ENCODE data around the gene APOBEC2.

Gene APOBEC2

DNA sequence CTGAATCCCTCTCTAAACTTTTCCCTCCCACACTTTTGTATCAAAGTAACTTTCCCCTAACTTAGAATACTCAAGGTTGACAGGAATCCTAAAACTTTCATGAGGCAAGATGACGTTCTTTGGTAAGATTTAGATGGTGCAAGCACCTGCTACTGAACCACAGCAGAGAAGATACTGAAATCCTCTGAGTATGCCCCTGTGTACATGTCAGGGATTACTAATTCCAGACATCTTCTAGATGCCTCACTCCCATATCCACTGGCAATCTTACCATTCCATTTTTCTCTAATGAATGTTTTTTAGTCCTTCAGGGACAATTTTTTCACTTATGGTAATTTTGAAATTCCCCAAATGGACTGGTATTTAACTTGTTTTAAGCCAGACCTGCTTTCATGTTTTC, 9.1 kb downstream of the APOBEC2 start:
- Mint-ChIP-seq H3K4me1 (ENCODE audit: low read depth) (peaks cover 11% of the 10 kb centered on the region), H3K27me3 (no peaks in the 10 kb centered on the region), H3K27ac (no peak overlapping the region), H3K4me3 (no peak overlapping the region), H3K36me3 (ENCODE audit: low read depth) (peaks cover 66% of the 10 kb centered on the region), H3K9me3 (no peaks in the 10 kb centered on the region)

DNA sequence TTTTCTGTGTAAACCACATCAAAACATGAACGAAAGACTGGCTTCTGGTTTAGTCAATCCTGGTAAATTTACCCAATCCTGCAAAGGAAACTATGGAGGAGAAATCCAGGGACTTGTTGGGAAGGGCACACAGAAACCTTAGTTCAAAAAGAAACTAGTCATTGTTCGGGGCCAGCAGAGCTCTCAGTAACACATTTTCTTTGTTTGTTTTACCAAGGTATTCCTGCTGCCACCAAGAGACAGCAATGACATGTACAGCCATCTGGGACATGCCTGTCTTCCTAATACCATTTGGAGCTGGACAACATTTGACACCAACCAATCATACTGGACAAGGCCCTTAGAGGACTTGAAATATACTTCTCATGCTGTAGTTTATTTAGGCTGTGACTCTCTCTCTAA, 10.9 kb downstream of the APOBEC2 start:
- H3K27me3 Mint-ChIP-seq: no peaks in the 10 kb centered on the region
- H3K4me3 Mint-ChIP-seq: no peak overlapping the region
- peaks cover 12% of the 10 kb centered on the region for H3K4me1 Mint-ChIP-seq (ENCODE audit: low read depth)
- peaks cover 70% of the 10 kb centered on the region for H3K36me3 Mint-ChIP-seq (ENCODE audit: low read depth)
- no peak overlapping the region for H3K27ac Mint-ChIP-seq
- no peaks in the 10 kb centered on the region for H3K9me3 Mint-ChIP-seq

DNA sequence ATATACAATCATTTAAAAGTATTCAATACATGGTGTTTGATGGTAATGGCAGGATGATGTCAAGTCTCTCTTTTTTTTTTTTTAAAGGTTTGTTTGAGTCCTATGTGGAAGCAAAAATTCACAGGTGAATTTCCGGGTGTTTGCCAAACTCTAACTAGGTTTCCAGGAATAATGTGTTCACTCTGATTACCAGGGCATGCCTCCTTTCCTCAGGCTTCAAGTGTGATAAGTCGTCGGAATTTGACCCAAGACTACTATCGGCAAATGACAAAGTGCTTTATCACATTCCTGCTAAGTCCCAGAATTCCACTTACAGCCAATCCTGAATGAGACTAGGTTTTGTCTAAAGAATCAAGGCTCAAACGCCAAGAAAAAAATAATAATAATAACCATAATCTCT, 11.8 kb downstream of the APOBEC2 start:
- H3K27me3 Mint-ChIP-seq: no peaks in the 10 kb centered on the region
- peaks cover 15% of the 10 kb centered on the region for H3K4me1 Mint-ChIP-seq (ENCODE audit: low read depth)
- H3K4me3 Mint-ChIP-seq: no peak overlapping the region
- peaks cover 75% of the 10 kb centered on the region for H3K36me3 Mint-ChIP-seq (ENCODE audit: low read depth)
- H3K9me3 Mint-ChIP-seq: no peaks in the 10 kb centered on the region
- H3K27ac Mint-ChIP-seq: no peak overlapping the region

DNA sequence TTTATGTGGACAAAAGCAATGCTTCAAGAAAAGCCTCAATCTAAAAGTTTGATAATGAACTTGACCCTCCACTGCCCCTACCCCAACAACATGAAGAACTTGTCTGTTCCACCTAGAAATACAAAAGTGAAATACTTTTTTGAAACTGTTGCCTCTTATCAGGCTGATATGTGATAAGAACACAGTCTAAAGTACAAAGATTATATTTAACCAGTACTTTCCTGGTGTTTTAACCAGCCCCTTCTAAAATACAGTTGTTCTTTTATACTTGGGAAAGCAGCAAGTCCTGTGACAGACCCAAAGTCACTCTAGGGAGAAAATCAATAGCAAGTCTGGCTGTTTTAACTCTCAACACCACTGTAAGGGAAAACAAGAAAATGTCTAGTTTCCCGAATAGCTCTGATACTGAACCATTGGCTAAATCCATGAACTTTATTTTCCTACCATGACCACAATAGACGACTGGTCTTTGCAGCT, 12.6 kb downstream of the APOBEC2 start:
- Mint-ChIP-seq H3K4me3 (no peak overlapping the region), H3K4me1 (ENCODE audit: low read depth) (peaks cover 21% of the 10 kb centered on the region), H3K27me3 (no peaks in the 10 kb centered on the region), H3K36me3 (ENCODE audit: low read depth) (peaks cover 70% of the 10 kb centered on the region), H3K27ac (no peak overlapping the region), H3K9me3 (no peaks in the 10 kb centered on the region)

DNA sequence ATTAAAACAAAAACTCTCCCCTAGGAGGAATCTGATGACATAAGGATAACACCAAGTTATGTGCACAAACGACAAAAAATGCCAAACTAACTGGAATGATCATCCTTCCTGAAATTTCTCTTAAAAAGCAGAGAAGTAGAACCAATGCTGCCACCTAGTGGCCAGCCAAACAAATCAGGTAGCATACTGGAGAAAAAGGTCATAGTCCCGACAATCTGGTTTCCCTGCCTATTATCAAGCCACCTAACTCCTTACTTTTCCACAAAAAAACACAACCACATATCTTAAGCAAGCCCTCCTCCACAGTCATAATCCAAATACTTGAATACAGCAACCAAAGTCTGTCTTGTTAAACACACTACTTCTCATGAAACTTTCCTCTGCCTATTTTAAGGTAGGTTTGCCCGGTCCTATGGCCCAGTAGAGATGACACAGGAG, 13.9 kb downstream of the APOBEC2 start:
- Mint-ChIP-seq H3K9me3 (no peaks in the 10 kb centered on the region), H3K27ac (no peak overlapping the region), H3K27me3 (no peaks in the 10 kb centered on the region), H3K36me3 (ENCODE audit: low read depth) (peaks cover 73% of the 10 kb centered on the region), H3K4me3 (no peak overlapping the region), H3K4me1 (ENCODE audit: low read depth) (peaks cover 29% of the 10 kb centered on the region)

DNA sequence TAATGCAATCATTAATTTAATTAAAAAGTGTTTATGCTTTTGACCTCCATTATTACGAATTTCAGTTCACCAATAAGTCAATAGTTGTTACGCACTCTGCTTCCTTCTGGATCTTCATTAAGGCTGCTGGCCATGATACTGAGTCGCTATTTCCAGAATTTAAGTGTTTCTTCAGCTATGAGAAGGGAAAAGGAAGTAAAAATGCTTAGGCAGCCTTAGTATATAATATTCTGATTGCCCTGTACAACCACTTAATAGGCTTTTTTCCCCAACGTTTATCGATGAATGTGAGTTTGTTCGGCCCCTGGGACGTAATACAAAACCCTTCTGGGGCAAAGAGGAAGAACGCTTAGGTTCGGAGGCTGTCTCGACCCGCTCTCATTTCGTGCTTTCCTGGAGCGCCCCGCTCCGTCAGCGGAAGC, 18.5 kb downstream of the APOBEC2 start:
- peaks cover 60% of the 10 kb centered on the region for H3K4me1 Mint-ChIP-seq (ENCODE audit: low read depth)
- peaks cover 53% of the 10 kb centered on the region for H3K36me3 Mint-ChIP-seq (ENCODE audit: low read depth)
- H3K27ac Mint-ChIP-seq: peak overlapping the region; percentile 95
- no peaks in the 10 kb centered on the region for H3K9me3 Mint-ChIP-seq
- peak overlapping the region; percentile 93 for H3K4me3 Mint-ChIP-seq
- H3K27me3 Mint-ChIP-seq: no peaks in the 10 kb centered on the region

DNA sequence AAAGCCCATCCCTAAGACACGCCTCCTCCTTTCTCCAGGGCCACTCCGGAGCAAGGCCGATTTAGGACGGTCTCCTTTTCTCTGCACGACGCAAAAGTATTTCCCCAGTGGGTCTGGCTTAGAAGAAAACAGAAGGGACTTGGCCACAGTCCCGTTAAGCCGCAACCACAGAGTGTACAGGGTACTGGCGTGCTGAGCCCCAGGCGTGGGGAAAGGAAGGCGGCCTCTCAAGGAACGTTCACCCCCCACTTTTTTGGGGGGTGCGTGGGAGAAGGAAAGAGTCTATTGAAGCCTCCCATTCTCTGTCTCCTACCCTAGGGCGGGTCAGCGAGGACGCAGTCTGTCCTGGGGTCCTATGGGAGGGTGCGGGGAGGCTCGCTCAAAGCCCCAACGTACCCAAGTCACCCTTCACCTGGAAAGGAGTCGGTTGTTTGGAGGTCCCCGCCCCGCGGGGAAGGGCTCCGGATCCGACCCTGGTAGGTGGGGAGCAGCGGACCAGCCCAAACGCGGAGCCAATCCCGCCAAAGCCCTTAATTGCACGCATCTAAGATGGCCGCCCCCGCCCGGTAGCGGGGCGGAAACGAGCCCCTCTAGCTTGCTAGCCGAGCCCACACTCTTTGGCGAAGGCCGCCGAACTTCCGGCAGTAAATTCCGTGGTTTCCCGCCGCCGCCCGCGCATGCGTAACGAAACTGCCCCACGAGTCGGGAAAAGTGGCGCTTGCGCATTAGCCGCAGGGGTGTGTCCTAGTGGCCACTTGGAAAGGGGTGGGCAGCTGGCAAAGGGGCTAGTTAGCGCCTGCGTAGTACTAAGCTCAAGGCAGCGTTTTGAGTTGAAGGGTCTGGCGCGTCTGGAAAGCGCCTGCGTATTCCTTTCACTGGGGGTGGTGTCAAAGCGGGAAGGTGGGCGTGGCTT, 19.2 kb downstream of the APOBEC2 start, which contains the start of gene OARD1:
Gene OARD1 (minus strand): TSS at position 434 of the 913 bp plus-strand sequence. CDS start 722 bp downstream, outside the sequence.
- H3K4me1 Mint-ChIP-seq (ENCODE audit: low read depth): peaks cover 60% of the 10 kb centered on the region
- H3K27me3 Mint-ChIP-seq: no peaks in the 10 kb centered on the region
- peak within 1 kb of the TSS; percentile 95 for H3K27ac Mint-ChIP-seq
- no peaks in the 10 kb centered on the region for H3K9me3 Mint-ChIP-seq
- peak within 1 kb of the TSS; percentile 93 for H3K4me3 Mint-ChIP-seq
- H3K36me3 Mint-ChIP-seq (ENCODE audit: low read depth): peaks cover 48% of the 10 kb centered on the region

DNA sequence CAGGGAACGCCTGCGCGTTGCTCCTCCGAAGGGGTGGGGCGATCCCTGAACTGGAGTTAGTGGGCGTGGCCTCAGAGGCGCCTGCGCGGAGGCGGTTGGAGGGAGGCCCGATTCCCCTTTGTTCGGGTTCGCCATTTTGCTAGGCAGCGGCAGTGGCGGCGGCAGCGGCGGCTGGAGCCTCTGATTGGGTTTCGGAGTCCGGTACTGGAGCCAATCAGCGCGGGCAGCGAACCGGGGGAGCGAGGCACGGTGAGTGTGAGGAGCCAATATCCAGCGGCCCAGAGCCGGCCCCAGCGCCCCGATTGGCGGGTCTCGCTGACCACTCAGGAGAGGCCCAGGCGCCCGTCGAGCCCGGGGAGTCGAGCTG, 19.8 kb downstream of the APOBEC2 start, which contains the start of gene NFYA:
Gene NFYA (plus strand): TSS at position 139 of the 367 bp plus-strand sequence. CDS start 6,116 bp downstream, outside the sequence.
- Mint-ChIP-seq H3K4me1 (ENCODE audit: low read depth) (peaks cover 60% of the 10 kb centered on the region), H3K4me3 (peak within 1 kb of the TSS; percentile 93), H3K9me3 (no peaks in the 10 kb centered on the region), H3K27ac (peak within 1 kb of the TSS; percentile 95), H3K27me3 (no peaks in the 10 kb centered on the region), H3K36me3 (ENCODE audit: low read depth) (peaks cover 48% of the 10 kb centered on the region)

DNA sequence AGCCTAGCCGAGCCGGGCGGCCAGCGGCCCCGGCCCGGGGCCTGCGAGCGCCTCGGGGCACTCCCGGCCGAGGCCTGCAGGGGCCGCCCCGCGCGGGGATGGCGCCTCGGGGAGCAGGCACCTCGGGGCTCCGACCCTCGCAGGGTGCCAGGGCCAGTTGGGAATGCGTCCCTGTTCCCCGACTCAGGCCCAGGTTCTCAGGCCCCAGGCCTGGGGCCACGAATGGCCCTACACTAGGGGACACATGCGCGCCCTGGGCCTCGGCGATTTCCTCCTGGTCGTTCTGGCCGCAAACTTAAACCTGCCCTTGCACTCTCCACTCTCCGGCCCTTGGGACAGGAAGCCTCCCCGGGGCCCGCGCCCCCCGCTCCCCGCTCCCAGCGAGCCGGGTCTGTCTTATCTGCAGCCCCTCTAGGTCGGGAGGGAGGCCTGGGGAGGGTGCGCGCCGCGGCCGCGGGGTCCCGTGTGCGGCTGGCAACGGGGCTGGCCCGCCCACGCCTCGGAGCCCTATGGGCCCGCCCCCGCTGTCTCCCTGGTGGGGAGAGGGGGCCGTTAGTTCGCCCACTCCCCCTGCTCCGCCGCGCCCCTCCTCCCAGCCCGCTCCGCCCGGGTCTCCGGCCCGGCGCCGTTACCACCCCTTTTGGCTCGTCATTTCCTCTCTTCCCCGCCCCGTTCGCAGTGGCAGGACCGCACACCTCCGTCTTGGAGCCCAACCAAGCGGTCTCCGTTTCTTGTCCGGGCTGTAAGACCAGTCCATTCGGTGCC, 20.4 kb downstream of the APOBEC2 start:
- Mint-ChIP-seq H3K27ac (peak overlapping the region; percentile 89), H3K4me3 (peak overlapping the region; percentile 93), H3K27me3 (no peaks in the 10 kb centered on the region), H3K9me3 (no peaks in the 10 kb centered on the region), H3K4me1 (ENCODE audit: low read depth) (peaks cover 63% of the 10 kb centered on the region), H3K36me3 (ENCODE audit: low read depth) (peaks cover 48% of the 10 kb centered on the region)

DNA sequence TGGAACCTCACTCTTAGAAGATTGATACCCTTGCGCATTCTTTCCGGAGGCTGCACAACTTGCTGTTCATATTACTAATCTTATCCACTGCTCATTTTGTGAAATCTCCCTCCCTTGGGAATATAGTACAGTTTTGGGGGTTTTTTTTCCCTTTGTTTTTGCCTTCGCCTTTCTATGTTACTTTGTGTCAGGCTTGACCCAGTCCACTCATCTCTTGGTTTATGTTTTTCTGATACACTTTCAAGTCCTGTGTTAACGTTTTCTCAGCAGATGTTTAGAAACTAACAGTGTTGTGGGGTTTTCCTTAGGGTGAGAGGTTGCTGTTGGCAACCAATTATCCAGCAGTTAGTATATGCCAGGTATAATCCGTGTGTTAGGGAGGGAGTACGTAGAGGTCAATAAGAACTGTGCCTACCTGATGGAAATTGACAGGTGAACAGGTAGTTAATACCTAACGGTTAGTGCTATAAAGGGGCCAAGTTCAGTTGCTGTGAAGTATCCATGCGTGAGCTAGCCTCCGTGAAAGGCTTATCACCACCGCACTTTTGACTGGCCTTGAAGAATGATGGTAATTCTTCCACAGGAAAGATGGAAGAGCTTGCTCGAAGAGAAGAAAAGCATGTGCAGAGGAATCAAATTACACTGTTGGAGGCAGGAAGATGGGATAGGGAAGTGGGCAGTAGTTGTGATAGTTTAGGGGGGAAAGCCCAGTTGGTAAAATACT, 21.1 kb downstream of the APOBEC2 start:
- Mint-ChIP-seq H3K4me3 (peak overlapping the region; percentile 90), H3K4me1 (ENCODE audit: low read depth) (peaks cover 69% of the 10 kb centered on the region), H3K9me3 (no peaks in the 10 kb centered on the region), H3K27me3 (no peaks in the 10 kb centered on the region), H3K27ac (peak overlapping the region; percentile 89), H3K36me3 (ENCODE audit: low read depth) (peaks cover 53% of the 10 kb centered on the region)

DNA sequence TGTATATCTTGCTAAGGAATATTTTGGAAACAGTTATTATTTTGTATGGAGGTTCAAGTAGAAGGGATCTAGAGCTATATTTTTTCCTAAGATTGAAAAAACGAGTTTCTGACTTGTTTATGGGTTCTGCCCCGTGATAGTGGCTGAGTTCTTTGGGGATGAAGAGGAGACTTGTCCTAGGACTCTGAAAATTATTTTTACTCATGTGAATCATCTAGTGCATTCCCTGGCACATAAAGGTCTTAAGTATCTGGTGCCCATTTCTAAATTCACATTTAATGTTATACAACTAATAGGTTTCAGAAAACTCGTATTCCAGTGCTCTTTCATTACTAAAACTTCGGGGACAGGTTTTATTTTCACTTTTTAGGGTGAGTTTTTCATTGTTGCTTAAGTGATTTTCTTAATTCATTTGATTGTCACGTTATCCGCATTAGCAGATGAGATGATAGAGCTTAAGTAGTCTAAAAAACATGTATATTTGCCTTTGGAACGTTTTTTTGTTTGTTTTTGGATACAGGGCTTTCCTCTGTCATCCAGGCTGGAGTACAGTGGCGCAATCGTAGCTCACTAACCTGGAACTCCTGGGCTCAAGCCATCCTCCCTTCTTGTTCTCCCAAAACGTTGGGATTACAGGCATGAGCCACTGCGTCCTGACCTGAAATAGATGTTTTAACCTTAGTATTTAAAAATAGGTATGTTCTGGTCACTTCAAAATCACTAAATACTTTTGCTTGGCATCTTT, 21.9 kb downstream of the APOBEC2 start:
- Mint-ChIP-seq H3K4me1 (ENCODE audit: low read depth) (peaks cover 73% of the 10 kb centered on the region), H3K27ac (peak overlapping the region; percentile 89), H3K27me3 (no peaks in the 10 kb centered on the region), H3K9me3 (no peaks in the 10 kb centered on the region), H3K36me3 (ENCODE audit: low read depth) (peaks cover 54% of the 10 kb centered on the region), H3K4me3 (peak overlapping the region; percentile 90)

DNA sequence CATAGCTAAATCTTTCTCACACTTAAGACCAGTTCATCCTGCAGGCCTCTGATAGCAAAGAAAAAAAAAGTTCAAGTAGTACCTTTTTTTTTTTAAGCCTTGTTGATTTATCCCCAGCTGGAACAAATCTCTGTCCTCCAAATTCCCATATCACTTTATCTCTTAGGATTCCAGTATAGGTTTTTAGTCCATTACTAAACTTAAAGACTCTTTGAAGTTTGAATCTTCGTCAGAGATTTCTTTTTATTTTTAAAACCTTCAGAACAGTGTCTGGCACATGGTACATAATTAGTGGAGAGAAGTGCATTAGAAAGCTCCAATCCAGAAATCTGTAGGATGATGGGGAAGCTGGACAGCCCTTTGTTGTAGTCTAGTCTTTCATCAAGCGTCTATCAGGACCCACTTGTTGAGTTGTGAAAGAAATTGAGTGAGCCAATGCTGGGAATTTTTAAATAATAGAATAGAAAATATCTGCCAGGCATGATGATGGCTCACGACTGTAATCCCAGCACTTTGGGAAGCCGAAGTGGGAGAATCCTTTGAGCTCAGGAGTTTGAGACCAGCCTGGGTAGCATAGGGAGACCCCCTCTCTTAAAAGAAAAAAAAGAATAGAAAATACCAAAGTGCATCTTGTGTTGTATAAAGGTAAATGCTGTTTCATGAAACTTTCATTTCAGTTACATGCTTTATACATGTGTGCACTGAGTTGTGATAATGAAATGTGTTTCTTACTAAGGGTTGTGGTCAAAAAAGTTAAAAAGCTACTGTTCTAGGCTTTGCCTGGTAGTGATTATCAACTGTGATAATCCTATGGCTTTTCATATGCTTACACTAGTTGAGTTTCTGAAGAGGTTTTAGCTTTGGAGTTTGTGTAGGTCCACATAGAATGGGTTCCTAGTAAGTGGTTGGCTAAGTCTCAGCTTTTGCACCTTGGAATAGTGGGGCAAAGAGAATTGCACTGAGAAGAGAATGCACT, 22.9 kb downstream of the APOBEC2 start:
- Mint-ChIP-seq H3K36me3 (ENCODE audit: low read depth) (peaks cover 58% of the 10 kb centered on the region), H3K4me3 (peak overlapping the region; percentile 90), H3K9me3 (no peaks in the 10 kb centered on the region)

DNA sequence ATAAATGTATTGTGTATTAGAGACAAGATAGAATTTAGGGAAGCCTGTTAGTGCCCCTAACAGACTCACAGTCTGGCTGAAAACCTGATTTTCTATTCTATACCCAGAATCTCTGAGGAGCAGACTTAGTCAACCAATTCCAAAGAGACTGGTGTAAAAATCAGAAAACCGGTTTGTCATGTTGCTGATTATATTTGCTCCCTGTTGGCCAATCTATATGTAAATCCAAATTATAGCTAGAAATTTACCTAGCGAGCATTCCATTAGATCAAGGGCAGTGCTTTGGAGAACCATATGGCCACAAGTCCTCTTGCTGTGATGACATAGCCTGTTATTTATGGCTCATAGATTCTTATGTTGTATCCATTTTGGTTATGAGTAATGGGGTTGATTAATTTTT, 24.5 kb downstream of the APOBEC2 start:
- peaks cover 79% of the 10 kb centered on the region for H3K4me1 Mint-ChIP-seq (ENCODE audit: low read depth)
- no peak overlapping the region for H3K4me3 Mint-ChIP-seq
- H3K27ac Mint-ChIP-seq: no peak overlapping the region

More for the DNA sequence above, 22.9 kb downstream of the APOBEC2 start:
- Mint-ChIP-seq H3K27ac (peak overlapping the region; percentile 89), H3K27me3 (no peaks in the 10 kb centered on the region), H3K4me1 (ENCODE audit: low read depth) (peaks cover 74% of the 10 kb centered on the region)

More for the DNA sequence above, 24.5 kb downstream of the APOBEC2 start:
- Mint-ChIP-seq H3K36me3 (ENCODE audit: low read depth) (peaks cover 68% of the 10 kb centered on the region), H3K27me3 (no peaks in the 10 kb centered on the region), H3K9me3 (no peaks in the 10 kb centered on the region)
